HG02763 (cell line): Measurements from ENCODE around the gene MYT1.
A peak's percentile ranks its signal among the peaks of the same experiment; 100 is the strongest.
"Not testable (repeated sequence)": the region's sequence is repeated elsewhere in the genome, so short reads cannot be mapped to it uniquely, and the experiment has no call there.

Experiments used
- ATAC-seq: cut with Tn5 transposase; IDR thresholded peaks from one replicate; pipeline ENCODE4 v1.9.1; 2021; ENCODE audit warnings: mild to moderate bottlenecking, moderate library complexity; ENCODE audit not compliant: unreplicated experiment

MYT1 gene

GRCh38 chr20:64261138-64261537 lies 96.9 kb downstream of the MYT1 start:
- no peak for ATAC-seq

- ATAC-seq, result no peak
Observed at GRCh38 chr20:64264091-64264490, 99.8 kb downstream of the MYT1 start.

DNA sequence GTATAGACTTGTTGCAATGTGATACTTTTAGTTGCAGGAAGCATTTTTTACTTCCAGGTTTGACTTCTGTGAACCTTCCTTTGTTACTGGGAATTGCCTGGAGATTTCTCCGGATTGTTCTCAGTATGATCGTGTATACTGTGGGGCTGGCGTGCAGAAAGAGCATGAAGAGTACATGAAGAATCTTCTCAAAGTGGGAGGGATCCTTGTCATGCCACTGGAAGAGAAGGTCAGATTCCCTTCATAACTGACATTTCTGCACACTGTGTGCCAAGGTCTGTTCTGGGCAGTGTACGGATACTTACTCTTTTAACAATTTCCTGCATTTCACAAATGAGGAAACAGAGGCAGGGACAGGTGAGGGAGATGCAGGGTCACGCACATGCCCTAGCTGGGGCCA lies 100.9 kb downstream of the MYT1 start:
- no peak for ATAC-seq

DNA sequence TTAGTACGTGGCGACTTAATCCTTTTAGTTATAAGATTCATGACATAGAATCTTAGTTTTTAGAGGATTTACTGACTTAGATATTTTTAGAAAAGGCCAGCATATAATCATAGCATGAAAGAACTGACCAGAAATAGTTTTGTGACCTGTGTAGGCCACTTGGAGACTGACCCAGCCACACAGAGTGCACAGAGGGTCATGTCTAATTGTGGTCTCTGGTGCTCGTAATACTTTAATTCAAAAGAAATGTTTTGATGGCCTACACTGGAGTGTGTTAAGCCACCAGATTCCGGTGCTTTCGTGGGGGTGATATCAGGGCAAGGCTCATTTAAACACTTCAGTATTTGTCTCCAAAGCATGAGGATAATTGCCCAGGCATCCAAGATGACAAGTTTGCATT lies 102.7 kb downstream of the MYT1 start:
- ATAC-seq, result no peak

DNA sequence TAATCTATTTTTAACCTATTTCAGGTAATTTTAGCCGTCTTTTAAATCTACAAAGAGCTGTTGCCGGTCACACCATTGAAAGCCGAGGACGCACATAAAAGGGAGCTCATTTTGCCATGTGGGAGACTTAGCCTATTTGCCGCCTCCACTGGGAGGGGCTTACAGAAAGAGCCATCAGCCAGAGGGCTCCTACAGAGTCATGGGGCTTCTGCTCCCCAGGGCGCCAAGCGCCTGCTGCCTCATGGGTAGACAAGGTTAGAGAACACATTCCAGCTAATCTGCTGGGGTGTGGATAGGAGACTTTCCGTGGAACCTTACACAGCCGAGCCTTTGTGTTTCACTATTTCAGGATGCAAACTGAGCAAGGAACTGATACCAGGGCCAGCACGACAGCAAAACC lies 103.9 kb downstream of the MYT1 start:
- no peak for ATAC-seq

GRCh38 chr20:64269604-64270411 lies 105.6 kb downstream of the MYT1 start:
- ATAC-seq, result no peak

- no peak for ATAC-seq
Observed at GRCh38 chr20:64271636-64272035, 107.4 kb downstream of the MYT1 start.

- no peak for ATAC-seq
Observed at GRCh38 chr20:64273109-64273508, 108.9 kb downstream of the MYT1 start.

DNA sequence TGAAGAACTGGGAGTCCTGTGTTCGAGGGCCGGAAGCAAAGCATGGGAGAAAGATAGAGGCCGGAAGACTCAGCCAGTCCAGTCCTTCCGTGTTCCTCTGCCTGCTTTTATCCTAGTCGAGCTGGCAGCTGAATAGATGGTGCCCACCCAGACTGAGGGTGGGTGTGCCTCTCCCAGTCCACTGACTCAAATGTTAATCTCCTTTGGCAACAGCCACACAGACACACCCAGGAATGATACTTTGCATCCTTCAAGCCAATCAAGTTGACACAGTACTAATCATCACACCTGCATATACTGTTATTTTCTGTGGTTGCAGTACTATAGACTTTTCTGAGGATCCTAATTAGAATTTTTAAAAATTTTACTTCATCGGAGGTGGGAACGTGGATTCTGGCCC lies 112.6 kb downstream of the MYT1 start:
- no peak for ATAC-seq

DNA sequence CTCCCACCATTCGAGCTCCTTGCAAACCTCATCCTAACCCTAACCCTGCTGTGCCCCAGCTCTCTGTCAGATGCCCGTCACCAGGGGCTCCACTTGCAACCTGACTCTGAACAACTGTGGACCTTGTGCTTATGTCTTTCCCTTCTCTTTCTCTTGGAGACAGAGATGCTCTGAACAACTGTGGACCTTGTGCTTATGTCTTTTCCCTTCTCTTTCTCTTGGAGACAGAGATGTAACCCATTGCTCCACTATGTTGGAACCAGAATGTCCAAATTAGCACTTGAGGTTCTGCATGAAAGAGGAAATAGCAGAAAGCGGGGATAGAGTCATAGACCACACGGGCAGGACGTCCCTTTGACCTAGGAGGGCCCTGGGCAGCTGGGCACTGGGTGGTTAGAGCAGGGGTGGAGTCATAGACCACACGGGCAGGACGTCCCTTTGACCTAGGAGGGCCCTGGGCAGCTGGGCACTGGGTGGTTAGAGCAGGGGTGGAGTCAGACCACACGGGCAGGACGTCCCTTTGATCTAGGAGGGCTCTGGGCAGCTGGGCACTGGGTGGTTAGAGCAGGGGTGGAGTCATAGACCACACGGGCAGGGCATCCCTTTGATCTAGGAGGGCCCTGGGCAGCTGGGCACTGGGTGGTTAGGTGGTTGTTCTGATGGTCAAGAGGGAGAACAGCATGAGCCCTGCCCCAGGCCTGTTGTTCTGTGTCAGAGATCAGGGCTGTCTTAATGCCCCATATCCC lies 113.5 kb downstream of the MYT1 start:
- no peak for ATAC-seq

- no peak for ATAC-seq
Observed at GRCh38 chr20:64278317-64278681, 114.0 kb downstream of the MYT1 start.

- ATAC-seq, result no peak
Observed at GRCh38 chr20:64279826-64280459, 115.7 kb downstream of the MYT1 start.

GRCh38 chr20:64280460-64280843 lies 116.2 kb downstream of the MYT1 start:
- no peak for ATAC-seq

DNA sequence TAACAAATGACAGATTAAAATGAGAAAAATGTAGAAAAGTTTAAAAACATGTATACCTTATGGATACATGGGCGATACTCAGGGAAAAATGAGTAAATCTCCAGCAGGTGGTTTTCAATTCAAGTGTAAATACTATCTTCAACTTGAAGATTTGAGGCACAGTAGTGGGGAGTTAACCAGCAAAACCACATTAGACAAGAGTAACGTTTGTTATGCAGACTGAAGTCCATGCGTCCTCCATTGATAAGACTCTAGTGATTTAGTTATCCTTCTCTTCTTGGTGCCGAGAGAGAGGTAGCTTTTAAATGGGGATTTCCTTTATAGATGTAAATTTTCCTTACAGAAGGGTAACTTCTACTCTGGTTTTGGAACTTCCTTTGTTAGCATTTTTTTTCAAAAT lies 119.4 kb downstream of the MYT1 start:
- ATAC-seq, result no peak

GRCh38 chr20:64285579-64286446 lies 121.6 kb downstream of the MYT1 start:
- peak; percentile 90 for ATAC-seq

GRCh38 chr20:64286447-64287263 lies 122.4 kb downstream of the MYT1 start:
- not testable (repeated sequence) for ATAC-seq

GRCh38 chr20:64287264-64287590 lies 123.0 kb downstream of the MYT1 start:
- not testable (repeated sequence) for ATAC-seq
